Measurements from ENCODE around the gene NTRK1. TPM values are rescaled to one million over a fixed set of nuclear protein-coding genes. Genes with fewer than 3 reads are reported as not detected.

NTRK1 gene
- total RNA-seq, 1 experiment from 2014 or later = 0.89 TPM

DNA sequence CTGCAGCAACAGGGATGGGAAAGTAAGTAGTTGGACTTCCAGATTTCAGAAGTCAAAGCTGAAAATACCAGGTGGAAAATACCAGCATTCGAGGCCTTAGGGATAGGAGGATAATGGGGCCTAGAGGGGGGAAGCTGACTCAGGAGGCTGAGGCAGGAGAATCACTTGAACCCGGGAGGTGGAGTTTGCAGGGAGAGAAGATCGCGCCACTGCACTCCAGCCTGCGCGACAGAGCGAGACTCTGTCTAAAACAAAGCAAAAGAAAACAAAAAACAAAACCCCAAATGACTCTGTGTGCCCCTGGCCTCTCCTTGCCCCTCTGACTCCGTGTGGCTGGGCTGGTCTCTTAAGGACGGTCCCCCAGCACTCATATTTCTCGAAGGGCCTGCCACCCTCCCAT is 47.4 kb upstream of the NTRK1 start:
- Histone ChIP-seq H3K4me3 (replicated peaks in 1 of 2; ENCODE audit: low read depth in 1 of 2, low read length in 2 of 2) (peak overlapping the region; percentile 48 to 66), H3K4me2 (ENCODE audit: low read length) (peak overlapping the region; percentile 99), H2AFZ (ENCODE audit: low read depth, low read length, poor library complexity, severe bottlenecking) (peak overlapping the region; percentile 64), H4K20me1 (ENCODE audit: insufficient read depth) (no peaks in the 10 kb centered on the region), H3K36me3 (ENCODE audit: control insufficient read depth in 1 of 2, insufficient read depth in 2 of 2, low read length in 2 of 2) (no peaks in the 10 kb centered on the region), H3K9me2 (ENCODE audit: insufficient read depth) (no peaks in the 10 kb centered on the region), H3K27ac (ENCODE audit: low read depth, low read length) (peak overlapping the region; percentile 51; the same call in 1 of the 2 replicates), H3K9me3 (ENCODE audit: control insufficient read depth in 1 of 2, insufficient read depth in 1 of 2, low read depth in 1 of 2, low read length in 2 of 2) (no peaks in the 10 kb centered on the region), H3K4me1 (ENCODE audit: control insufficient read depth in 1 of 2, insufficient read depth in 2 of 2, low read length in 2 of 2) (peaks cover 15 to 40% of the 10 kb centered on the region in 2 experiments; a peak in 3 of 4 replicates), H3K9ac (ENCODE audit: low read length) (peak overlapping the region; percentile 73), H3K27me3 (ENCODE audit: insufficient read depth, low read length) (no peaks in the 10 kb centered on the region), H3K79me2 (ENCODE audit: insufficient read depth, low read length) (no peaks in the 10 kb centered on the region)
- intact Hi-C loops (cut with micrococcal nuclease) = no loop called here
- ChIA-PET RAD21 (ENCODE audit: low non-redundant PET in 1 of 2, low total read pairs in 2 of 2, uncharacterized antibody in 2 of 2, unreplicated experiment in 2 of 2) (interaction anchor here in 1 of 2 experiments (1.7 kb wide), 1 partner anchor 25 kb away, joined by 3 read pairs; no protein-coding TSS in a partner anchor), POLR2A (interaction anchor here (1.1 kb wide), 1 partner anchor 8 kb away, joined by 3 read pairs; no protein-coding TSS in a partner anchor), CTCF (interaction anchor here (1.0 to 2.0 kb wide), 6 partner anchors 9 to 115 kb away, joined by 3 to 6 read pairs (median 4); no protein-coding TSS in a partner anchor)
- no peak for ATAC-seq
- TF ChIP-seq CEBPB (IDR thresholded peaks at IDR 0.05; ENCODE audit: low read depth) (no peak), YY1 (IDR thresholded peaks at IDR 0.05; ENCODE audit: extremely low read depth, insufficient replicate concordance, low read depth, low read length) (no peak), EGR1 (IDR thresholded peaks at IDR 0.05; ENCODE audit: low read depth) (no peak), SIN3A (IDR thresholded peaks at IDR 0.05; ENCODE audit: low read depth) (no peak), EZH2 (IDR thresholded peaks at IDR 0.05) (no peak), SP1 (IDR thresholded peaks at IDR 0.05; ENCODE audit: low read depth) (no peak), SRF (IDR thresholded peaks at IDR 0.05; ENCODE audit: low read depth) (no peak), FOSL1 (IDR thresholded peaks at IDR 0.05; ENCODE audit: low read depth) (no peak), POLR2A (IDR thresholded peaks at IDR 0.05; ENCODE audit: borderline replicate concordance, extremely low read depth, insufficient read depth, insufficient read length) (no peak), ZNF274 (IDR thresholded peaks at IDR 0.05; ENCODE audit: low read depth, low read length) (no peak), EZH2phosphoT487 (IDR thresholded peaks at IDR 0.05; ENCODE audit: borderline replicate concordance) (no peak), RAD21 (IDR thresholded peaks at IDR 0.05; ENCODE audit: low read depth) (no peak)
- TF ChIP-seq, protein P1, sequence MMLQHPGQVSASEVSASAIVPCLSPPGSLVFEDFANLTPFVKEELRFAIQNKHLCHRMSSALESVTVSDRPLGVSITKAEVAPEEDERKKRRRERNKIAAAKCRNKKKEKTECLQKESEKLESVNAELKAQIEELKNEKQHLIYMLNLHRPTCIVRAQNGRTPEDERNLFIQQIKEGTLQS (IDR thresholded peaks at IDR 0.05) = no peak
- TF ChIP-seq, protein P2, sequence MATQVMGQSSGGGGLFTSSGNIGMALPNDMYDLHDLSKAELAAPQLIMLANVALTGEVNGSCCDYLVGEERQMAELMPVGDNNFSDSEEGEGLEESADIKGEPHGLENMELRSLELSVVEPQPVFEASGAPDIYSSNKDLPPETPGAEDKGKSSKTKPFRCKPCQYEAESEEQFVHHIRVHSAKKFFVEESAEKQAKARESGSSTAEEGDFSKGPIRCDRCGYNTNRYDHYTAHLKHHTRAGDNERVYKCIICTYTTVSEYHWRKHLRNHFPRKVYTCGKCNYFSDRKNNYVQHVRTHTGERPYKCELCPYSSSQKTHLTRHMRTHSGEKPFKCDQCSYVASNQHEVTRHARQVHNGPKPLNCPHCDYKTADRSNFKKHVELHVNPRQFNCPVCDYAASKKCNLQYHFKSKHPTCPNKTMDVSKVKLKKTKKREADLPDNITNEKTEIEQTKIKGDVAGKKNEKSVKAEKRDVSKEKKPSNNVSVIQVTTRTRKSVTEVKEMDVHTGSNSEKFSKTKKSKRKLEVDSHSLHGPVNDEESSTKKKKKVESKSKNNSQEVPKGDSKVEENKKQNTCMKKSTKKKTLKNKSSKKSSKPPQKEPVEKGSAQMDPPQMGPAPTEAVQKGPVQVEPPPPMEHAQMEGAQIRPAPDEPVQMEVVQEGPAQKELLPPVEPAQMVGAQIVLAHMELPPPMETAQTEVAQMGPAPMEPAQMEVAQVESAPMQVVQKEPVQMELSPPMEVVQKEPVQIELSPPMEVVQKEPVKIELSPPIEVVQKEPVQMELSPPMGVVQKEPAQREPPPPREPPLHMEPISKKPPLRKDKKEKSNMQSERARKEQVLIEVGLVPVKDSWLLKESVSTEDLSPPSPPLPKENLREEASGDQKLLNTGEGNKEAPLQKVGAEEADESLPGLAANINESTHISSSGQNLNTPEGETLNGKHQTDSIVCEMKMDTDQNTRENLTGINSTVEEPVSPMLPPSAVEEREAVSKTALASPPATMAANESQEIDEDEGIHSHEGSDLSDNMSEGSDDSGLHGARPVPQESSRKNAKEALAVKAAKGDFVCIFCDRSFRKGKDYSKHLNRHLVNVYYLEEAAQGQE (IDR thresholded peaks at IDR 0.05; ENCODE audit: low read depth) = no peak
- TF ChIP-seq, protein P3, sequence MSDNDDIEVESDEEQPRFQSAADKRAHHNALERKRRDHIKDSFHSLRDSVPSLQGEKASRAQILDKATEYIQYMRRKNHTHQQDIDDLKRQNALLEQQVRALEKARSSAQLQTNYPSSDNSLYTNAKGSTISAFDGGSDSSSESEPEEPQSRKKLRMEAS (IDR thresholded peaks at IDR 0.05) = no peak
- DNase-seq (ENCODE audit: low read depth, low spot score) = no peak
- BruUV-seq (replicated peaks) = no TSS peak

All from HCT116 (cell line).